ENCODE data around the gene CCDC146. TPM values are rescaled to one million over a fixed set of nuclear protein-coding genes. Genes with fewer than 3 reads are reported as not detected.
A peak's percentile ranks its signal among the peaks of the same experiment; 100 is the strongest.
"Not testable (repeated sequence)": the region's sequence is repeated elsewhere in the genome, so short reads cannot be mapped to it uniquely, and the experiment has no call there.

Gene CCDC146
- total RNA-seq: 10 to 100 TPM; 14.7 to 23.6 (median 17.6) TPM

- not testable (repeated sequence) for H3K36me3 ChIP-seq, H3K9me3 ChIP-seq, H3K27me3 ChIP-seq
- DNase-seq (ENCODE audit: low spot score in 2 of 2): peak; percentile 96 to 98
- WGBS, 2 donors: 1% methylated on average over 25 to 38 of the region's 50 CpGs
- H3K4me3 ChIP-seq: peak within 1 kb of the TSS; percentile 54 to 78 (median 62)
- TF ChIP-seq POLR2A (IDR thresholded peaks at IDR 0.05): peak in 1 of 2 donors; percentile 64
- TF ChIP-seq EP300 (IDR thresholded peaks at IDR 0.05): peak; percentile 88 to 94
- peaks cover 0 to 22% (median 4%) of the 10 kb centered on the region in 4 donors for H3K4me1 ChIP-seq
- H3K27ac ChIP-seq: peak within 1 kb of the TSS; percentile 64 to 86 (median 80)
These were observed at the start of gene CCDC146 for GRCh38 chr7:77121860-77122681. Gene CCDC146 (plus strand): TSS chr7:77122615. CDS start chr7:77167669, 45,054 bp downstream.

- H3K9me3 ChIP-seq; H3K27me3 ChIP-seq; DNase-seq (ENCODE audit: low spot score in 2 of 2); H3K4me3 ChIP-seq; H3K27ac ChIP-seq; H3K36me3 ChIP-seq; H3K4me1 ChIP-seq: not testable (repeated sequence)
- WGBS, 2 donors: 100% methylated on average over 1 to 2 of the region's 6 CpGs
These were observed 47.5 kb upstream of the CCDC146 start for GRCh38 chr7:77074786-77075396.

- not testable (repeated sequence) for H3K9me3 ChIP-seq; H3K4me3 ChIP-seq; DNase-seq (ENCODE audit: low spot score in 2 of 2); H3K27ac ChIP-seq; H3K36me3 ChIP-seq; H3K4me1 ChIP-seq; H3K27me3 ChIP-seq
- 79 to 88% methylated on average over 5 of the region's 5 CpGs for WGBS, 2 donors
These were observed 45.4 kb upstream of the CCDC146 start for GRCh38 chr7:77077060-77077459.

- not testable (repeated sequence) for H3K27ac ChIP-seq; H3K9me3 ChIP-seq; H3K4me1 ChIP-seq; H3K27me3 ChIP-seq; DNase-seq (ENCODE audit: low spot score in 2 of 2); H3K4me3 ChIP-seq; H3K36me3 ChIP-seq
These were observed 43.3 kb upstream of the CCDC146 start for GRCh38 chr7:77079112-77079511.

GRCh38 chr7:77079624-77080023 lies 42.8 kb upstream of the CCDC146 start:
- H3K9me3 ChIP-seq; H3K4me1 ChIP-seq; H3K4me3 ChIP-seq; H3K36me3 ChIP-seq; H3K27ac ChIP-seq; H3K27me3 ChIP-seq; DNase-seq (ENCODE audit: low spot score in 2 of 2): not testable (repeated sequence)
- 83 to 88% methylated on average over 5 of the region's 5 CpGs for WGBS, 2 donors

- not testable (repeated sequence) for H3K36me3 ChIP-seq; H3K27me3 ChIP-seq; H3K9me3 ChIP-seq; H3K4me3 ChIP-seq; DNase-seq (ENCODE audit: low spot score in 2 of 2); H3K27ac ChIP-seq; H3K4me1 ChIP-seq
- 74 to 78% methylated on average over 2 of the region's 2 CpGs for WGBS, 2 donors
These were observed 42.2 kb upstream of the CCDC146 start for GRCh38 chr7:77080236-77080635.

GRCh38 chr7:77082192-77082591 lies 40.2 kb upstream of the CCDC146 start:
- not testable (repeated sequence) for H3K36me3 ChIP-seq; DNase-seq (ENCODE audit: low spot score in 2 of 2); H3K9me3 ChIP-seq; H3K4me1 ChIP-seq; H3K4me3 ChIP-seq; H3K27me3 ChIP-seq; H3K27ac ChIP-seq
- 92 to 100% methylated on average over 1 of the region's 1 CpG for WGBS, 2 donors

- not testable (repeated sequence) for H3K9me3 ChIP-seq; DNase-seq (ENCODE audit: low spot score in 2 of 2); H3K27ac ChIP-seq; H3K4me1 ChIP-seq; H3K27me3 ChIP-seq; H3K4me3 ChIP-seq
- 28 to 44% methylated on average over 2 of the region's 2 CpGs for WGBS, 2 donors
- peaks cover 0 to 15% (median 0%) of the 10 kb centered on the region in 3 donors for H3K36me3 ChIP-seq
These were observed 30.1 kb upstream of the CCDC146 start for GRCh38 chr7:77092301-77092700.

- H3K27ac ChIP-seq; H3K27me3 ChIP-seq; H3K4me3 ChIP-seq; H3K4me1 ChIP-seq; H3K9me3 ChIP-seq; H3K36me3 ChIP-seq; DNase-seq (ENCODE audit: low spot score in 2 of 2): not testable (repeated sequence)
- WGBS, 2 donors: 64 to 69% methylated on average over 2 to 3 of the region's 3 CpGs
These were observed 21.9 kb upstream of the CCDC146 start for GRCh38 chr7:77100501-77100900.

- H3K9me3 ChIP-seq: not testable (repeated sequence)
These were observed 21.2 kb upstream of the CCDC146 start for GRCh38 chr7:77101187-77101586.

GRCh38 chr7:77102671-77103070 lies 19.7 kb upstream of the CCDC146 start:
- not testable (repeated sequence) for H3K4me3 ChIP-seq; H3K36me3 ChIP-seq; H3K27me3 ChIP-seq; H3K9me3 ChIP-seq; H3K4me1 ChIP-seq; H3K27ac ChIP-seq; DNase-seq (ENCODE audit: low spot score in 2 of 2)

More at GRCh38 chr7:77101187-77101586, 21.2 kb upstream of the CCDC146 start:
- H3K27me3 ChIP-seq; H3K36me3 ChIP-seq; H3K4me1 ChIP-seq; H3K27ac ChIP-seq; H3K4me3 ChIP-seq; DNase-seq (ENCODE audit: low spot score in 2 of 2): not testable (repeated sequence)
- 25 to 36% methylated on average over 1 of the region's 1 CpG for WGBS, 2 donors

- not testable (repeated sequence) for H3K4me3 ChIP-seq; H3K4me1 ChIP-seq; H3K36me3 ChIP-seq; H3K9me3 ChIP-seq; DNase-seq (ENCODE audit: low spot score in 2 of 2); H3K27ac ChIP-seq; H3K27me3 ChIP-seq
- WGBS, 2 donors: 95 to 100% methylated on average over 3 of the region's 3 CpGs
These were observed 16.5 kb upstream of the CCDC146 start for GRCh38 chr7:77105904-77106303.

- H3K4me3 ChIP-seq; H3K36me3 ChIP-seq; DNase-seq (ENCODE audit: low spot score in 2 of 2); H3K27ac ChIP-seq; H3K27me3 ChIP-seq; H3K9me3 ChIP-seq; H3K4me1 ChIP-seq: not testable (repeated sequence)
- WGBS, 2 donors: 30 to 42% methylated on average over 1 to 3 of the region's 3 CpGs
These were observed 14.8 kb upstream of the CCDC146 start for GRCh38 chr7:77107659-77108058.
